Chondrocyte (in vitro differentiated cells): ENCODE data around the gene ADARB2. TPM values are rescaled to one million over a fixed set of nuclear protein-coding genes. Genes with fewer than 3 reads are reported as not detected.

ENCODE experiments used
- DNase-seq: peaks from one replicate; pipeline ENCODE4 v3.0.0; 2021; ENCODE audit warnings: mixed read lengths, low spot score
- H3K27ac Mint-ChIP-seq: one replicate; pipeline ENCODE4 v1.8.0; 2021; ENCODE audit warnings: mild to moderate bottlenecking, moderate library complexity, mixed read lengths; ENCODE audit not compliant: unreplicated experiment
- H3K27me3 Mint-ChIP-seq: 2 replicates; pipeline ENCODE4 v1.8.0; 2021; ENCODE audit warnings: low read depth, mixed read lengths
- H3K36me3 Mint-ChIP-seq: 2 replicates; pipeline ENCODE4 v1.8.0; 2021; ENCODE audit warnings: low read depth, mixed read lengths
- H3K4me1 Mint-ChIP-seq: 2 replicates; pipeline ENCODE4 v1.8.0; 2021; ENCODE audit warnings: low read depth, mild to moderate bottlenecking, mixed read lengths
- H3K4me3 Mint-ChIP-seq: one replicate; pipeline ENCODE4 v1.8.0; 2021; ENCODE audit warnings: mild to moderate bottlenecking, moderate library complexity, mixed read lengths; ENCODE audit not compliant: unreplicated experiment
- H3K9me3 Mint-ChIP-seq: 2 replicates; pipeline ENCODE4 v1.8.0; 2021; ENCODE audit warnings: low read depth, mixed read lengths
- total RNA-seq: library from RNA; stranded (reverse); gene quantifications from 3 replicates; pipeline ENCODE4 v1.2.1, GENCODE V29; 2021
- TF ChIP-seq, protein P1 (sequence below): fragments of 200-600 bp; sonication (generic); IDR thresholded peaks from 2 replicates; pipeline ENCODE4 v1.5.0; 2021; ENCODE audit warnings: antibody characterized with exemption, mild to moderate bottlenecking, moderate library complexity

Gene ADARB2
- total RNA-seq, 1 donor from 2014 or later: 3.3 TPM

DNA sequence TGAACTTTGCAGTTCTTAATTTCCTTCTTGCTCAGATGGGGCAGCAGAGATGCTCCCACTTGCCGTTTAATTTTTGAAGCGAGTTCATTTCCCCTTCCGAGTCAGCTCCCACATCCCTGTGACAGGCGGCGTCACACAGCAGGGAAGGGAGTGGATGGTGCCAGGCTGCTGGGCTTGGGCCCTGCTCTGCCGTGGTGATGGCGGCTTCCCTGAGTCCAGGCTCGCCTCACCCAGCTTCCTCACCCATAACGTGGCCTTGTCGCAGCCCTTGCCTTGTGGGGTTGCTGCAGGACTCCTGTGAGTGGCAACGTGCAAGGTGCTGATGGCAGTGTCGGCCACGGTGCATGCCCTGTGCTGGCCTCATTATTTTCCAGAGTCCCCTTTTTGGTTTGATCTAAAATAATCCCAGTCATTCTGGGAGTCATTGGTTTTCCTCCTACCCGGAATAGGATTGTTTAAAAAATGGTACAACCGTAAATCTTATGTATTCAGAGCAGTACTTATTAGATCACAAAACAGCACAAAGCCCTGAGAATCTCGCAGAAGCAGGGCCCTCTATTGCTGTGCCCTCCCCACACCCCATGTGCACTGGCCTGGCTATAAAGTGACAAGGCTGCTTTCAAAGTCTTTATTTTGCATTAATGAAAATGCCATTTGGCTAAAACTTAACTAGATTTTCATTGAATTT is 421.1 kb downstream of the ADARB2 start:
- no peak for DNase-seq
- Mint-ChIP-seq H3K4me3 (no peak overlapping the region), H3K27ac (peak overlapping the region; percentile 80), H3K36me3 (no peaks in the 10 kb centered on the region), H3K27me3 (no peaks in the 10 kb centered on the region), H3K4me1 (peaks cover 49% of the 10 kb centered on the region), H3K9me3 (no peaks in the 10 kb centered on the region)
- TF ChIP-seq, protein P1, sequence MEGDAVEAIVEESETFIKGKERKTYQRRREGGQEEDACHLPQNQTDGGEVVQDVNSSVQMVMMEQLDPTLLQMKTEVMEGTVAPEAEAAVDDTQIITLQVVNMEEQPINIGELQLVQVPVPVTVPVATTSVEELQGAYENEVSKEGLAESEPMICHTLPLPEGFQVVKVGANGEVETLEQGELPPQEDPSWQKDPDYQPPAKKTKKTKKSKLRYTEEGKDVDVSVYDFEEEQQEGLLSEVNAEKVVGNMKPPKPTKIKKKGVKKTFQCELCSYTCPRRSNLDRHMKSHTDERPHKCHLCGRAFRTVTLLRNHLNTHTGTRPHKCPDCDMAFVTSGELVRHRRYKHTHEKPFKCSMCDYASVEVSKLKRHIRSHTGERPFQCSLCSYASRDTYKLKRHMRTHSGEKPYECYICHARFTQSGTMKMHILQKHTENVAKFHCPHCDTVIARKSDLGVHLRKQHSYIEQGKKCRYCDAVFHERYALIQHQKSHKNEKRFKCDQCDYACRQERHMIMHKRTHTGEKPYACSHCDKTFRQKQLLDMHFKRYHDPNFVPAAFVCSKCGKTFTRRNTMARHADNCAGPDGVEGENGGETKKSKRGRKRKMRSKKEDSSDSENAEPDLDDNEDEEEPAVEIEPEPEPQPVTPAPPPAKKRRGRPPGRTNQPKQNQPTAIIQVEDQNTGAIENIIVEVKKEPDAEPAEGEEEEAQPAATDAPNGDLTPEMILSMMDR: no peak

DNA sequence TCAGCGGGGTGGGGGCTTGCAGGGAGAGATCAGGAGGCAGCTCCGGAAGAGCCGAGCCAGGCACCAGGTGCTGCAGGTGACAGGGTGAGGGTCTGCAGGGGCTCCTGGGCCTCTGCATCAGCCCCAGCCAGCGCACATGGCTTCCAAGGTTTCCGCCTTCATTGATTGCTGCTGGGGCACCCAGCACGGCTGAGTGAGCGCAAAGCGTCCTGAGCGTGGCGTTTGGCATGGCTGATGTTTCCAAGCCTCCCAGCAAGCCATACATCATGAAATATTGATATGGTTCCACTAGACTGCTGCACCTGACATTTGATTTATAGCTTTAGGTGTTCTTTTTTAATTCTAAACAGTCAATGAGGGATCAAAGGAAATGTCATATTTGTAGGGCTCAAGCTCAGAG is 422.1 kb downstream of the ADARB2 start:
- TF ChIP-seq, protein P1: no peak
- no peaks in the 10 kb centered on the region for H3K27me3 Mint-ChIP-seq
- no peak overlapping the region for H3K27ac Mint-ChIP-seq
- DNase-seq: no peak
- H3K36me3 Mint-ChIP-seq: no peaks in the 10 kb centered on the region
- no peak overlapping the region for H3K4me3 Mint-ChIP-seq
- peaks cover 60% of the 10 kb centered on the region for H3K4me1 Mint-ChIP-seq
- H3K9me3 Mint-ChIP-seq: no peaks in the 10 kb centered on the region

DNA sequence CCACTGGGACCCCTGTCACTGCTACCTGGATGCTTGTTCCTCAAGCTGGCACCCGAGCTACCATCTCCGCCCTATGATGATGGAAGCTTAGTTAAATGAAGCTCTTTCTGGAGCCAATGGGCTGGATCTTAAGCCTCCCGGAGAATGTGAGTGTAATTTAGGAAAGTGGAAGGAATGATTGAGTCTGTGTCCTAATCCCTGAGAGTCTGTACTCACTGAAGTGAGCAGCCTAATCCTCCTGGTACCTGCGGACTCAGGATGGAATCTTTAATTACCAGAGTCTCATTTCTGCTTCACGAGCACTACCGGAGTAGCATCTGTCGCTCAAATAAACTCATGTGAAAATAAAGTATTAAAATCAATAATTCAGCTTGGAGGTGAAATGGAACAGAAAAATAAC is 425.6 kb downstream of the ADARB2 start:
- TF ChIP-seq, protein P1: no peak
- Mint-ChIP-seq H3K36me3 (peaks cover 2% of the 10 kb centered on the region), H3K9me3 (peaks cover 3% of the 10 kb centered on the region), H3K4me1 (peaks cover 65% of the 10 kb centered on the region), H3K27ac (no peak overlapping the region), H3K27me3 (no peaks in the 10 kb centered on the region), H3K4me3 (no peak overlapping the region)
- DNase-seq: no peak

DNA sequence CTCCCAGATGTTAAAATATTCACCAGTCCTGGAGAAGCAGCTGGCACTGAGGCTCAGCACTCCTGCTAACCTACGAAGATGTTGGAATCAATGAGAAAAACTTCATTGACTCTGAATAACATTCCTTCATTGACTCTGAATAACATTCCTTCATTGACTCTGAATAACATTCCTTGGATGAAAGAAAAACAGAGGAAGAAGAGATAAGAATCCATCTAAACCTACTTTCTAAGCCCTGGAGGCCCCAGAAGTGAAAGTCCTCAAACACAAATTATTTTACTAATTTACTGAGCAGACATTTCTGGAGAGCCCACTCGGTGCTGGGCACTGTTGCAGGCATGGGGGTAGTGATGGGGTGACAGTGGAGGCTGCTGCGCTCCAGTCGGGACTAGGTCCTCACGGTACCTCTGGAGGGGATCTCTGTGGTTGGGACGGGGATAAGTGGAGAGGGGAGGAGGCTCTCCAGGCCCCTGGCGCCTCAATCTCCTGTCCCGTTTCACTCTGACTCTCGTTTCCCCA is 427.0 kb downstream of the ADARB2 start:
- no peak for DNase-seq
- peak overlapping the region; percentile 41 for H3K4me3 Mint-ChIP-seq
- TF ChIP-seq, protein P1: no peak
- H3K27me3 Mint-ChIP-seq: no peaks in the 10 kb centered on the region
- peak overlapping the region; percentile 75 for H3K27ac Mint-ChIP-seq
- peaks cover 3% of the 10 kb centered on the region for H3K9me3 Mint-ChIP-seq
- peaks cover 2% of the 10 kb centered on the region for H3K36me3 Mint-ChIP-seq
- H3K4me1 Mint-ChIP-seq: peaks cover 55% of the 10 kb centered on the region

DNA sequence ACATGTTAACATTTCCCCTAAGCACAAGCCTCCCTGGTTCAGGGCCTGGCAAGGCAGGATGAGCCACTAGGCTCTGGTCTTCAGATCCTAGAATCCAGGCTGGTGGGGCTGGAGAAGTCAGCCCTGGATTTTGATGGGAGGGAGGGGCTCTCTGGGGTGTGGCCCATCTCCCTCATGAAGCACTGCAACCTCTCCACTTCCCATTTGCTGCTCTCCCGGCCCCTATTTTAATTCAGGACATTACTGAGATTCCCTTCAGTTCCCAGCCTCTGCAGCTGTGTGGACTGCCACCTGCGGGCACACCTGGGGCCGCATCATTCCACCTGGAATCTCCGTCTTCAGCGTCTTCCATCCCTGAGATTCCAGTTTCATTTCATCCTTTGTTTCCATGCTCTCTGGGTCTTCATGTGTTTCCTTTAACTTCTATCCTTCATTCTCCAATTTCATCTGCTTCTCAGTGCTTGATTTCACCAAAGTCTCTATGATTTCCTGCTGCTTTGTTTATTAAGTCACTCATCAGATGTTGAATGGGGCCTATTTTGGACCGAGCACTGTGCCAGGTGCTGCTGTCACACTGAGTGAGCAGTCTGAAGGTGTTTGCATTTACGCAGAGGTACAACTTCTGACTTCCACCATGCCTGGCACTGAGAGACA is 427.6 kb downstream of the ADARB2 start:
- peaks cover 55% of the 10 kb centered on the region for H3K4me1 Mint-ChIP-seq
- H3K9me3 Mint-ChIP-seq: peaks cover 3% of the 10 kb centered on the region
- peak overlapping the region; percentile 75 for H3K27ac Mint-ChIP-seq
- H3K36me3 Mint-ChIP-seq: peaks cover 2% of the 10 kb centered on the region
- no peak for DNase-seq
- H3K4me3 Mint-ChIP-seq: peak overlapping the region; percentile 7
- H3K27me3 Mint-ChIP-seq: no peaks in the 10 kb centered on the region
- TF ChIP-seq, protein P1: no peak
